Natural killer cell treated with Interleukin-12 subunit alpha and Interleukin-12 subunit beta and Interleukin-15 and Interleukin-18, amount 100 ng/mL, for 72 hours (primary cell): ENCODE results near the gene DNAH12. TPM values are rescaled to one million over a fixed set of nuclear protein-coding genes. Genes with fewer than 3 reads are reported as not detected.

ENCODE experiments used
- ATAC-seq, 2 donors: fragments of 150-1000 bp; cut with Tn5 transposase in 1 of 2; sonication (Bioruptor Pico), chemical (Tn5 transposase) in 1 of 2; 2 replicates each; pipeline ENCODE4 v1.10.0; 2021
- DNase-seq: peaks from one replicate; pipeline ENCODE4 v3.0.0; 2022; ENCODE audit warnings: low spot score
- H3K27ac Mint-ChIP-seq, 2 donors: 1 replicate in 1 of 2; 2 replicates in 1 of 2; pipeline ENCODE4 v1.8.0; 2022; ENCODE audit warnings: mixed read lengths in 2 of 2, mild to moderate bottlenecking in 1 of 2, moderate library complexity in 1 of 2
- H3K27me3 Mint-ChIP-seq, 2 donors: 1 replicate in 1 of 2; 2 replicates in 1 of 2; pipeline ENCODE4 v1.8.0; 2022; ENCODE audit warnings: mixed read lengths in 2 of 2
- H3K36me3 Mint-ChIP-seq: one replicate; pipeline ENCODE4 v1.8.0; 2022; ENCODE audit warnings: mixed read lengths
- H3K4me1 Mint-ChIP-seq, 2 donors: 1 replicate in 1 of 2; 2 replicates in 1 of 2; pipeline ENCODE4 v1.8.0; 2022; ENCODE audit warnings: low read depth in 2 of 2, mixed read lengths in 2 of 2, mild to moderate bottlenecking in 1 of 2
- H3K4me3 Mint-ChIP-seq: one replicate; pipeline ENCODE4 v1.8.0; 2022; ENCODE audit warnings: mixed read lengths
- H3K9me3 Mint-ChIP-seq: 2 replicates; pipeline ENCODE4 v1.8.0; 2022; ENCODE audit warnings: mixed read lengths
- total RNA-seq, 2 donors: library from RNA; stranded (reverse); gene quantifications; one replicate each; pipeline ENCODE4 v1.2.3, GENCODE V29; 2022

The DNAH12 gene
- total RNA-seq, 2 donors from 2014 or later, result 0.05 to 0.33 TPM

GRCh38 chr3:57420001-57420400, 124.1 kb downstream of the DNAH12 start:
- no peaks in the 10 kb centered on the region for H3K4me1 Mint-ChIP-seq
- no peak overlapping the region for H3K4me3 Mint-ChIP-seq
- H3K27ac Mint-ChIP-seq, result no peak overlapping the region
- no peak for DNase-seq
- peaks cover 7 to 18% of the 10 kb centered on the region in 2 donors for H3K27me3 Mint-ChIP-seq
- H3K9me3 Mint-ChIP-seq, result no peaks in the 10 kb centered on the region
- no peaks in the 10 kb centered on the region for H3K36me3 Mint-ChIP-seq
- no peak for ATAC-seq

GRCh38 chr3:57411715-57412114, 132.4 kb downstream of the DNAH12 start:
- Mint-ChIP-seq H3K9me3 (no peaks in the 10 kb centered on the region), H3K4me3 (no peak overlapping the region), H3K4me1 (no peaks in the 10 kb centered on the region), H3K27me3 (peaks cover 16 to 17% of the 10 kb centered on the region in 2 donors), H3K36me3 (no peaks in the 10 kb centered on the region), H3K27ac (no peak overlapping the region)
- ATAC-seq (no peak), DNase-seq (no peak)

- no peaks in the 10 kb centered on the region for H3K9me3 Mint-ChIP-seq
- no peaks in the 10 kb centered on the region for H3K36me3 Mint-ChIP-seq
- ATAC-seq (no peak), DNase-seq (no peak)
- no peak overlapping the region for H3K4me3 Mint-ChIP-seq
- no peak overlapping the region for H3K27ac Mint-ChIP-seq
- no peaks in the 10 kb centered on the region for H3K4me1 Mint-ChIP-seq
- peaks cover 16 to 17% of the 10 kb centered on the region in 2 donors for H3K27me3 Mint-ChIP-seq
Measured at GRCh38 chr3:57409471-57409870, 134.7 kb downstream of the DNAH12 start.

GRCh38 chr3:57402675-57403074, 141.5 kb downstream of the DNAH12 start:
- Mint-ChIP-seq H3K4me1 (peaks cover under 1 to 1% of the 10 kb centered on the region in 2 donors), H3K27ac (no peak overlapping the region), H3K9me3 (no peaks in the 10 kb centered on the region), H3K4me3 (no peak overlapping the region), H3K36me3 (no peaks in the 10 kb centered on the region), H3K27me3 (peaks cover 18 to 22% of the 10 kb centered on the region in 2 donors)
- DNase-seq (no peak), ATAC-seq (no peak)

- H3K27me3 Mint-ChIP-seq, result peaks cover 15 to 21% of the 10 kb centered on the region in 2 donors
- no peaks in the 10 kb centered on the region for H3K36me3 Mint-ChIP-seq
- H3K9me3 Mint-ChIP-seq, result no peaks in the 10 kb centered on the region
- H3K27ac Mint-ChIP-seq, result peak overlapping the region in 1 of 2 donors; percentile 28
- peaks cover 5 to 6% of the 10 kb centered on the region in 2 donors for H3K4me1 Mint-ChIP-seq
- DNase-seq (peak; percentile 61), ATAC-seq (peak; percentile 82 to 86)
- no peak overlapping the region for H3K4me3 Mint-ChIP-seq
Measured at GRCh38 chr3:57397175-57398026, 146.7 kb downstream of the DNAH12 start.

GRCh38 chr3:57393977-57394376, 150.2 kb downstream of the DNAH12 start:
- Mint-ChIP-seq H3K9me3 (no peaks in the 10 kb centered on the region), H3K27me3 (peaks cover 13% of the 10 kb centered on the region in 2 donors), H3K4me3 (no peak overlapping the region), H3K4me1 (peaks cover 5 to 6% of the 10 kb centered on the region in 2 donors), H3K27ac (no peak overlapping the region), H3K36me3 (no peaks in the 10 kb centered on the region)
- DNase-seq, result no peak
- ATAC-seq, result no peak

GRCh38 chr3:57391767-57392166, 152.4 kb downstream of the DNAH12 start:
- H3K36me3 Mint-ChIP-seq, result no peaks in the 10 kb centered on the region
- H3K9me3 Mint-ChIP-seq, result no peaks in the 10 kb centered on the region
- peaks cover 0 to 9% of the 10 kb centered on the region in 2 donors for H3K27me3 Mint-ChIP-seq
- no peak for ATAC-seq
- no peak overlapping the region for H3K27ac Mint-ChIP-seq
- H3K4me3 Mint-ChIP-seq, result no peak overlapping the region
- no peak for DNase-seq
- no peaks in the 10 kb centered on the region for H3K4me1 Mint-ChIP-seq

- H3K27me3 Mint-ChIP-seq, result peaks cover 0 to 9% of the 10 kb centered on the region in 2 donors
- H3K27ac Mint-ChIP-seq, result no peak overlapping the region
- ATAC-seq, result no peak
- no peak for DNase-seq
- no peak overlapping the region for H3K4me3 Mint-ChIP-seq
- no peaks in the 10 kb centered on the region for H3K9me3 Mint-ChIP-seq
- H3K36me3 Mint-ChIP-seq, result no peaks in the 10 kb centered on the region
- H3K4me1 Mint-ChIP-seq, result no peaks in the 10 kb centered on the region
Measured at GRCh38 chr3:57389271-57389670, 154.9 kb downstream of the DNAH12 start.

GRCh38 chr3:57386307-57386706, 157.8 kb downstream of the DNAH12 start:
- no peaks in the 10 kb centered on the region for H3K9me3 Mint-ChIP-seq
- no peaks in the 10 kb centered on the region for H3K4me1 Mint-ChIP-seq
- H3K27me3 Mint-ChIP-seq, result peaks cover 0 to 6% of the 10 kb centered on the region in 2 donors
- H3K27ac Mint-ChIP-seq, result no peak overlapping the region
- H3K4me3 Mint-ChIP-seq, result no peak overlapping the region
- DNase-seq (no peak), ATAC-seq (no peak)
- H3K36me3 Mint-ChIP-seq, result no peaks in the 10 kb centered on the region

- Mint-ChIP-seq H3K4me1 (no peaks in the 10 kb centered on the region), H3K27me3 (no peaks in the 10 kb centered on the region), H3K27ac (no peak overlapping the region), H3K36me3 (no peaks in the 10 kb centered on the region), H3K4me3 (no peak overlapping the region), H3K9me3 (no peaks in the 10 kb centered on the region)
- DNase-seq (no peak), ATAC-seq (no peak)
Measured at GRCh38 chr3:57385498-57385897, 158.6 kb downstream of the DNAH12 start.

- DNase-seq (no peak), ATAC-seq (no peak)
- H3K9me3 Mint-ChIP-seq, result no peaks in the 10 kb centered on the region
- H3K27me3 Mint-ChIP-seq, result peaks cover 2 to 3% of the 10 kb centered on the region in 2 donors
- no peak overlapping the region for H3K4me3 Mint-ChIP-seq
- H3K27ac Mint-ChIP-seq, result no peak overlapping the region
- no peaks in the 10 kb centered on the region for H3K4me1 Mint-ChIP-seq
- H3K36me3 Mint-ChIP-seq, result no peaks in the 10 kb centered on the region
Measured at GRCh38 chr3:57383838-57384237, 160.3 kb downstream of the DNAH12 start.

- DNase-seq, result no peak
- no peaks in the 10 kb centered on the region for H3K36me3 Mint-ChIP-seq
- H3K4me3 Mint-ChIP-seq, result no peak overlapping the region
- ATAC-seq, result no peak
- no peak overlapping the region for H3K27ac Mint-ChIP-seq
- H3K9me3 Mint-ChIP-seq, result no peaks in the 10 kb centered on the region
- H3K4me1 Mint-ChIP-seq, result no peaks in the 10 kb centered on the region
- peaks cover 6 to 7% of the 10 kb centered on the region in 2 donors for H3K27me3 Mint-ChIP-seq
Measured at GRCh38 chr3:57383406-57383805, 160.7 kb downstream of the DNAH12 start.

- Mint-ChIP-seq H3K27me3 (peaks cover 6 to 9% of the 10 kb centered on the region in 2 donors), H3K4me3 (no peak overlapping the region), H3K27ac (no peak overlapping the region), H3K4me1 (no peaks in the 10 kb centered on the region), H3K36me3 (no peaks in the 10 kb centered on the region), H3K9me3 (no peaks in the 10 kb centered on the region)
- no peak for ATAC-seq
- DNase-seq, result no peak
Measured at GRCh38 chr3:57382933-57383332, 161.2 kb downstream of the DNAH12 start.

GRCh38 chr3:57370341-57370740, 173.8 kb downstream of the DNAH12 start:
- Mint-ChIP-seq H3K9me3 (peaks cover 4% of the 10 kb centered on the region), H3K27me3 (peaks cover 6 to 14% of the 10 kb centered on the region in 2 donors), H3K4me1 (no peaks in the 10 kb centered on the region), H3K36me3 (peaks cover 6% of the 10 kb centered on the region), H3K27ac (no peak overlapping the region), H3K4me3 (no peak overlapping the region)
- no peak for ATAC-seq
- DNase-seq, result no peak
